Loucy (cell line): Measurements from ENCODE around the gene KMT2E.

Experiments used
- H2AFZ ChIP-seq: fragments of 200-600 bp; sonication (generic); 2 replicates; pipeline ENCODE4 v1.6.0; 2016; ENCODE audit warnings: antibody characterized with exemption, mild to moderate bottlenecking, low read length, moderate library complexity
- H3F3A ChIP-seq: fragments of 200-600 bp; 2 replicates; pipeline ENCODE4 v1.6.0; 2016; ENCODE audit warnings: antibody characterized with exemption, low read depth, mild to moderate bottlenecking
- H3K27me3 ChIP-seq: fragments of 200-600 bp; sonication (generic); 2 replicates; pipeline ENCODE4 v1.6.1; 2014; ENCODE audit warnings: low read length, mild to moderate bottlenecking; ENCODE audit not compliant: insufficient read depth, poor library complexity, severe bottlenecking
- H3K36me3 ChIP-seq: fragments of 200-600 bp; sonication (generic); 2 replicates; pipeline ENCODE4 v1.6.1; 2016; ENCODE audit warnings: low read length; ENCODE audit not compliant: insufficient read depth
- H3K4me1 ChIP-seq: fragments of 200-600 bp; sonication (generic); 2 replicates; pipeline ENCODE4 v1.5.1; 2014; ENCODE audit warnings: low read length, mild to moderate bottlenecking; ENCODE audit not compliant: insufficient read depth, poor library complexity, severe bottlenecking
- H3K4me2 ChIP-seq: fragments of 200-600 bp; sonication (generic); 2 replicates; pipeline ENCODE4 v1.6.0; 2014; ENCODE audit warnings: antibody characterized with exemption, low read length, low read depth, mild to moderate bottlenecking; ENCODE audit not compliant: poor library complexity, severe bottlenecking
- H3K4me3 ChIP-seq: fragments of 200-600 bp; sonication (generic); 2 replicates; pipeline ENCODE4 v1.5.1; 2014; ENCODE audit warnings: low read length, mild to moderate bottlenecking, mixed read lengths; ENCODE audit not compliant: poor library complexity, severe bottlenecking
- H3K79me2 ChIP-seq: fragments of 200-600 bp; sonication (generic); 2 replicates; pipeline ENCODE4 v1.6.1; 2014; ENCODE audit warnings: low read length; ENCODE audit not compliant: insufficient read depth
- H3K9ac ChIP-seq: fragments of 200-600 bp; sonication (generic); 2 replicates; pipeline ENCODE4 v1.6.0; 2014; ENCODE audit warnings: mild to moderate bottlenecking, low read depth, low read length, moderate library complexity; ENCODE audit not compliant: poor library complexity, severe bottlenecking
- H3K9me2 ChIP-seq: fragments of 200-600 bp; sonication (generic); replicated peaks from 2 replicates; pipeline ENCODE4 v1.6.1; 2016; ENCODE audit warnings: low read depth, low read length, mixed read lengths
- H3K9me3 ChIP-seq: fragments of 200-600 bp; sonication (generic); 2 replicates; pipeline ENCODE4 v1.6.1; 2014; ENCODE audit warnings: mild to moderate bottlenecking, antibody characterized with exemption, low read length, low read depth; ENCODE audit not compliant: insufficient read depth
- H4K20me1 ChIP-seq: fragments of 200-600 bp; sonication (generic); 2 replicates; pipeline ENCODE4 v1.6.0; 2014; ENCODE audit warnings: antibody characterized with exemption, low read length, mild to moderate bottlenecking; ENCODE audit not compliant: insufficient read depth, poor library complexity, severe bottlenecking
- CTCF ChIP-seq: fragments of 200-600 bp; sonication (generic); conservative IDR thresholded peaks from 2 replicates; pipeline ENCODE4 v1.5.1; 2014; ENCODE audit warnings: mild to moderate bottlenecking, antibody characterized with exemption, low read length
- EZH2phosphoT487 ChIP-seq: fragments of 200-600 bp; IDR thresholded peaks from 2 replicates; pipeline ENCODE4 v1.6.1; 2018; ENCODE audit warnings: antibody characterized with exemption, mild to moderate bottlenecking, moderate library complexity, borderline replicate concordance

KMT2E gene

DNA sequence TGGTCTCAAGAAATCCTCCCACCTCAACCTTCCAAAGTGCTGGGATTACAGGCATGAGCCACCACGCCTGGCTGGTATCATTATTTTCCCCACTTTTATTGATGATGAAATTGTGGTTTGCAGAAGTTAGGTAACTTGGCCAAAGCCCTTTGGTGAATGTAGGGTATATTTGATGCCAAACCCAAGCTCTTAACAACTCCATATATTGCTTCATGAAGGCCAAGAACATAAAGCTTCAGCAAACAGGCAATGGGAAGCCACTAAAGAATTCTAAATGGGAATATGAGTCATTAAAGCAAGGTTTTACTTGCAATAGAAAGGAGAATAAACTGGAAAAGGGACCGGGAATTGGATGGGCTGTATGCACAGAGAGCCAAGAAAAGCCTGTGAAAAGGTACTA is 142.7 kb downstream of the KMT2E start:
- H3K27me3 ChIP-seq, result no peaks in the 10 kb centered on the region
- no peak overlapping the region for H3K4me2 ChIP-seq
- no peaks in the 10 kb centered on the region for H3K9me3 ChIP-seq
- no peaks in the 10 kb centered on the region for H4K20me1 ChIP-seq
- H3K4me3 ChIP-seq, result no peak overlapping the region
- H2AFZ ChIP-seq, result no peak overlapping the region
- no peaks in the 10 kb centered on the region for H3F3A ChIP-seq
- H3K79me2 ChIP-seq, result no peaks in the 10 kb centered on the region
- no peak overlapping the region for H3K9ac ChIP-seq
- no peaks in the 10 kb centered on the region for H3K9me2 ChIP-seq
- H3K4me1 ChIP-seq, result peaks cover 9% of the 10 kb centered on the region
- TF ChIP-seq CTCF, result no peak
- no peak for TF ChIP-seq EZH2phosphoT487
- H3K36me3 ChIP-seq, result peaks cover 32% of the 10 kb centered on the region; the same call in 1 of the 2 replicates

- Histone ChIP-seq H3K4me3 (no peak overlapping the region), H3K9me2 (no peaks in the 10 kb centered on the region), H3F3A (no peaks in the 10 kb centered on the region), H3K79me2 (no peaks in the 10 kb centered on the region), H4K20me1 (no peaks in the 10 kb centered on the region), H3K9ac (no peak overlapping the region), H3K4me1 (peaks cover 9% of the 10 kb centered on the region), H2AFZ (no peak overlapping the region), H3K4me2 (no peak overlapping the region), H3K27me3 (no peaks in the 10 kb centered on the region), H3K9me3 (no peaks in the 10 kb centered on the region), H3K36me3 (peaks cover 32% of the 10 kb centered on the region; the same call in 1 of the 2 replicates)
- no peak for TF ChIP-seq EZH2phosphoT487
- TF ChIP-seq CTCF, result no peak
Measured at GRCh38 chr7:105157278-105157677, 143.3 kb downstream of the KMT2E start.

GRCh38 chr7:105161366-105161765 is 147.4 kb downstream of the KMT2E start:
- peaks cover 62% of the 10 kb centered on the region for H3K36me3 ChIP-seq
- no peak overlapping the region for H3K4me3 ChIP-seq
- no peak for TF ChIP-seq EZH2phosphoT487
- no peak for TF ChIP-seq CTCF
- no peaks in the 10 kb centered on the region for H3K9me3 ChIP-seq
- H3K9me2 ChIP-seq, result no peaks in the 10 kb centered on the region
- no peak overlapping the region for H3K9ac ChIP-seq
- no peaks in the 10 kb centered on the region for H3K27me3 ChIP-seq
- no peak overlapping the region for H2AFZ ChIP-seq
- no peaks in the 10 kb centered on the region for H3K79me2 ChIP-seq
- H3F3A ChIP-seq, result no peaks in the 10 kb centered on the region
- H3K4me2 ChIP-seq, result no peak overlapping the region
- no peaks in the 10 kb centered on the region for H3K4me1 ChIP-seq
- no peaks in the 10 kb centered on the region for H4K20me1 ChIP-seq
